A375 (cell line): ENCODE data around the gene IQCF6. TPM values are rescaled to one million over a fixed set of nuclear protein-coding genes. Genes with fewer than 3 reads are reported as not detected.

Experiments used
- total RNA-seq: library from RNA; depleted of rRNA; stranded (reverse); fragments of >200 nt; shearing (Covaris generic); gene quantifications from 2 replicates; pipeline ENCODE4 v1.2.3, GENCODE V29; 2014; rRNA removed

Gene IQCF6
- not detected in 2 replicates for total RNA-seq

GRCh38 chr3:51779137-51779536, at the start of gene IQCF6:
IQCF6 (minus strand) TSS chr3:51779237; CDS start chr3:51779224, 13 bp downstream.

Other genes with a start within 250 kb of the IQCF6 start
- 19.3 and 20.5 TPM in 2 replicates for gene RAD54L2, start 240.5 kb downstream of the IQCF6 start, total RNA-seq
- gene TEX264, start 108.0 kb downstream of the IQCF6 start, total RNA-seq: 72.1 and 74.1 TPM in 2 replicates
- gene GRM2, start 72.2 kb downstream of the IQCF6 start, total RNA-seq: 0.04 and 1.0 TPM in 2 replicates
- not detected in 2 replicates for gene IQCF2, start 82.4 kb upstream of the IQCF6 start, total RNA-seq
- not detected in 2 replicates for gene IQCF5, start 96.4 kb upstream of the IQCF6 start, total RNA-seq
- not detected in 2 replicates for gene IQCF1, start 124.1 kb upstream of the IQCF6 start, total RNA-seq
- gene RRP9, start 162.7 kb upstream of the IQCF6 start, total RNA-seq: 67.1 and 72.3 TPM in 2 replicates
- 29.2 and 39.1 TPM in 2 replicates for gene PARP3, start 163.1 kb upstream of the IQCF6 start, total RNA-seq
- gene GPR62, start 176.1 kb upstream of the IQCF6 start, total RNA-seq: 0.40 TPM in 1 of 2 replicates, not detected in the other
- gene PCBP4, start 188.2 kb upstream of the IQCF6 start, total RNA-seq: 147 and 161 TPM in 2 replicates
- gene ABHD14B, start 194.8 kb upstream of the IQCF6 start, total RNA-seq: 62.9 and 81.4 TPM in 2 replicates
- 13.7 and 14.8 TPM in 2 replicates for gene ABHD14A, start 195.8 kb upstream of the IQCF6 start, total RNA-seq
- gene ACY1, start 204.3 kb upstream of the IQCF6 start, total RNA-seq: 160 and 207 TPM in 2 replicates
- 1,860 and 1,974 TPM in 2 replicates for gene RPL29, start 216.7 kb upstream of the IQCF6 start, total RNA-seq